GM18873 (cell line): ENCODE measurements around the gene SYVN1.

Source experiments
- ATAC-seq: cut with Tn5 transposase; IDR thresholded peaks from one replicate; pipeline ENCODE4 v1.9.1; 2021; ENCODE audit warnings: mild to moderate bottlenecking, moderate library complexity, moderate number of reproducible peaks; ENCODE audit not compliant: unreplicated experiment, low FRiP score

Gene SYVN1

DNA sequence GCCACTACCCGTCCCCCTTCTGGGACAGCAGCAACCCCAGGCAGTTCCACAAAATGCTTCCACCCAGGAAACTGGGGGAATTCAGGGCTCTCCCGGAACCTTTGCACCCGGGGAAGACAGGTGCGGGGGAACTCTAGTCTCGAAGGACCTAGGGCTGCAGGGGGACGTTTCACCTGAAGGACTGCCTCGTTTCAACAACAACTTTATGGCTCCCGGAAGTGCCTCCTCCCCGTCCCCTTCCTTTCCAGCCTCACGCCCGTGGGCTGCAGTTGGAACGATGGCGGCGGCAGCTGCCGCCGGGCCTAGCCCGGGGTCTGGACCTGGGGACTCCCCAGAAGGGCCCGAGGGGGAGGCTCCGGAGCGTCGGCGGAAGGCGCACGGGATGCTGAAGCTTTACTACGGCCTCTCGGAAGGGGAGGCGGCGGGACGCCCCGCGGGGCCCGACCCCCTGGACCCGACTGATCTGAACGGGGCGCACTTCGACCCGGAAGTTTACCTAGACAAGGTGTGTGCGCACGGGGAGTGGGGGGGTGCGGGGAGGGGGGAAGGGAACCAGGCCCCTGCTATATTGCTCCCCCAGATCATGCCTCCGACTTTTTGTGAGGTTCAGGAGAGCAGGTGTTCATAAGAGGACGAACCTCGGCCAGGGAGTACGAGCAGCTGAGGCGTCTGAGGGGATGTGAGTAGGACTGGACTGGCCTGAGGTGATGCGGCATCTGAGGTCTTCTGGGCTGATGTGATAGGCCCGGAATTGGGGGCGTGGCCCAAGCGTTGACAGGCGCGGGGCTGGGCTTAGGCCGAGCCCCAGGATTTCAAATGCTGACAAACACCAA, 38.1 kb downstream of the SYVN1 start, which contains the start of gene VPS51:
Gene VPS51, plus strand, starts transcription at position 241 of the 833 bp plus-strand sequence. Its CDS starts 37 bp downstream, at position 278.
- peak; percentile 60 for ATAC-seq

DNA sequence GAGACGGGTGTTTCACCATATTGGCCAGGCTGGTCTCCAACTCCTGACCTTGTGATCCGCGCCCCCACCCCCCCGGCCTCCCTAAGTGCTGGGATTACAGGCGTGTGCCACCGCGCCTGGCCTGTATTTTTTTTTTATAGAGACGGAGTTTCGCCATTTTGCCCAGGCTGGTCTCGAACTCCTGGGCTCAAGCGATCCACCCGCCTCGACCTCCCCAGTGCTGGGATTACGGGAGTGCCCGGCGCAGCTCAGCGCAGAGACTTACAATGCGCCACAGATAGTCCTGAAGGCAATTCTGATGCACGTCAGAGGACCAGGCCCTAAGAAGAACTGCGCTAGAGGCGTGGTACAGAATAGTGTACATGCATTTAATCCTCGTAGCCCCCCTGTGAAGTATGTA, 38.9 kb downstream of the SYVN1 start:
- ATAC-seq: no peak

DNA sequence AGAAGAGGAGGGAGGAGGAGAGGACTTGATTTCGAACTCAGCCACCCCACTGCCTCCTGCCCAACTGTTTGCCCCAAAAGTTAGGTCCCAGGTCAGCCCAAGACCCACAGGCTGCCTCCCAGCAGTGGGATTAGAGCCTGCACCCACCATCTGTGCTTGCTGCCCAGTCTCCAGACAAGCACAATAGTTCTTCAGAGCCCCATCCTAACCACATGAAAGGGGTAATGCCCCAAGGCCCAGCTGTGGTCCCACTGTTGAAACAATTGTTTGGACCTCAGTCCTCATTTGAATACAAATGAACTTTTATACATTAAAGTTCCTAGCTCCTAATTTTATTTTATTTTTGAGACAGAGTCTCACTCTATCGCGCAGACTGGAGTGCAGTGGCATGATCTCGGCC, 43.7 kb downstream of the SYVN1 start:
- ATAC-seq: no peak

DNA sequence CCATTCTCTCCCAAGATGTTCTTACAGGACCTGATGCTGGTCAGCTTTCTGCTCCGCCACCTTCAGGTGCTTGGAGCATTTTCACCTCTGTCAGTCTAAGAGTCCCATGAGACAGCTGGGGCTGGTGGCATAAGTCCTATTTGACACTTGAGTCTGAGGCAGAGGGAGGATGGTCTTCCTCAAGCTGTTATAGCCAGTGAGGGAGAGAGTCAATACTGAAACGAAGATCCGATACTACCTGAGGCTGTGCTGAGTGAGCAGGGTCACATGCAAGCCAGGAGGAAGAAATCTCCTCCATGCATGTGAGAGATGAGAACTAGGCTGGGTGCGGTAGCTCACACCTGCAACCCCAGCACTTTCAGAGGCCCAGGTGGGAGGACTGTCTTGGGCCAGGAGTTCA, 44.7 kb downstream of the SYVN1 start:
- no peak for ATAC-seq

DNA sequence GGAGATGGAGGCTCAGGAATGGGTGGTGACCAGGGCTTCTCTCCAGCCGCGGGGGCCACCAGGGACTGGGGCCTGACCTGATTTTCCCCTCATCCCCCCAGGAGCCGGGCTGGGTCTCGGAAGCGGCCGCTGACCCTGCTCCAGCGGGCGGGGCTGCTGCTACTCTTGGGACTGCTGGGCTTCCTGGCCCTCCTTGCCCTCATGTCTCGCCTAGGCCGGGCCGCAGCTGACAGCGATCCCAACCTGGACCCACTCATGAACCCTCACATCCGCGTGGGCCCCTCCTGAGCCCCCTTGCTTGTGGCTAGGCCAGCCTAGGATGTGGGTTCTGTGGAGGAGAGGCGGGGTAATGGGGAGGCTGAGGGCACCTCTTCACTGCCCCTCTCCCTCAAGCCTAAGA, 46.5 kb downstream of the SYVN1 start:
- no peak for ATAC-seq

DNA sequence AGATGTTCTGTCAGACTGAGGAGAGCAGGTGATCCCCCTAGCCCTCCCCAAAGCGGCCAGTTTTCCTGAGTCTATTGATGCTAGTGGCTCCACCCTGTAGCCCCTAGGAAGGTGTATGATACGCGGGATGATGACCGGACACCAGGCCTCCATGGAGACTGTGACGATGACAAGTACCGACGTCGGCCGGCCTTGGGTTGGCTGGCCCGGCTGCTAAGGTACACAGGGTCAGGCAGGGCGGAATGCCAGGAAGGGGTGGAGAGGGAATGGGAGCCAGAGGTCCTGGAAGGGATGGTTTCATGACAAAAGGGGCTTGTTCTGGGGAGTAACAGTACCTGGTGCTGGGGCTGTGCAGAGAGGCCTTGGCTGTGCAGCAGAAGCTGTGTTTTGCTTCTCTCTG, 47.1 kb downstream of the SYVN1 start:
- no peak for ATAC-seq

DNA sequence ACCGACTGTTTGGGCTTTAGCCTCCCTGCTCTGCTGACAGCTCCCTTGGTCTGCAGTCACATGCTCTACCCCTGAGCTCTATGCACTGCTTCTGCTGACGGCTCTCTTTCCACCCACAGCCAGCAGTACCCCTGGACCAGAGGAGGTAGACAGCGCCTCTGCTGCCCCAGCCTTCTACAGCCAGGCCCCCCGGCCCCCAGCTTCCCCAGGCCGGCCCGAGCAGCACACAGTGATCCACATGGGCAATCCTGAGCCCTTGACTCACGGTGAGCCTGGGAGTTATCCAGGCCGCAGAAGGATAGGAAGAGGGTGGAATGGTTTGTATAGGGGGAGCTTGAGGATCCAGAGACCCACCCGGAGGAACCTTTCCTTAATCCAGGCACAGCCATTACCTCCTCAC, 47.5 kb downstream of the SYVN1 start:
- no peak for ATAC-seq

DNA sequence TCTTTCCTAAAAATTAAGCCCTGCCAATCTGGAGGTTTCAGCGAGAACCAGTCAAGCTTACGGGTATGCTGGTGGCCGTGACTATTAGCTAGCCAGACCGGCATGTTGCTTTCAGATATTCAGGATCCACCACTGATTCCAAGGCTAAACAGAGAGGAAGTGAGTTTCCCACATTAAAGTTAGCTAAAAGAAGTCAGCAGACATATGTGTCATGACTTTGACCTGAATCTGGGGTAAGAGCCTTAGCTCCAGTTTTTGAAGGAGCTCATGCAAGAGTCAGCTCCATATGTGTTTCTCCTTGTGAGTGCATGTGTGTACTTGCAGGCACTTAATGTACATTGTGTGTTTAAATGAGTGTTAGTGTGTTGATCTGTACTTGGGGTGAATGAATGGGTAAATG, 48.9 kb downstream of the SYVN1 start:
- ATAC-seq: no peak

DNA sequence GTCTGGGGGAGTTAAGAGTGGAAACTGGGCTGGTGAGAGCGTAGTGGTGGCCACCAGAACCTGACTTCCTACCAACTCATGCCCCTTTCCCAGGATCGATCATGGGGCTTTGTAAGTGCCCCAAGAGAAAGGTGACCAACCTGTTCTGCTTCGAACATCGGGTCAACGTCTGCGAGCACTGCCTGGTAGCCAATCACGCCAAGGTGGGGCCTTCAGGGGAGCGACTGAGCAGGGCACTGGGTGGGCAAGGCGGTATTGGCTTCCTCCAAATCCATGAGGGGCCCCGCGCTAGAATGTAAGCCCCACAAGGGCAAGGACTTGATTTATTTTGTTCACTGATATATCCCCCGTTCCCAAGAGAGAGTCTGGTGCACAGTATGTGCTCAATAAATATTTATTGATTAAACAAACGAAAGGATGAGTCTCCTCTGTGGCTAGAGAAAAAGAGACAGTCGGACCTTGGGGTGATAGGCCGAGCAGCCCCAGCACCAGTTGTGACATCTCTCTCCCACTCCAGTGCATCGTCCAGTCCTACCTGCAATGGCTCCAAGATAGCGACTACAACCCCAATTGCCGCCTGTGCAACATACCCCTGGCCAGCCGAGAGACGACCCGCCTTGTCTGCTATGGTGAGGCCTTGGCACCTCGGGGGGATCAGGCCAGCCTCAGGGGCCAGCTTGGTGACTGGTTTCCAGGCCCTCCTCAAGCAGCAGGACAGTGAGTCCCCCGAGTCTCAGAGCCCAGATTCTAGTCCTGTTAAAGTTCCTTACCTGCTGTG, 49.5 kb downstream of the SYVN1 start:
- no peak for ATAC-seq

DNA sequence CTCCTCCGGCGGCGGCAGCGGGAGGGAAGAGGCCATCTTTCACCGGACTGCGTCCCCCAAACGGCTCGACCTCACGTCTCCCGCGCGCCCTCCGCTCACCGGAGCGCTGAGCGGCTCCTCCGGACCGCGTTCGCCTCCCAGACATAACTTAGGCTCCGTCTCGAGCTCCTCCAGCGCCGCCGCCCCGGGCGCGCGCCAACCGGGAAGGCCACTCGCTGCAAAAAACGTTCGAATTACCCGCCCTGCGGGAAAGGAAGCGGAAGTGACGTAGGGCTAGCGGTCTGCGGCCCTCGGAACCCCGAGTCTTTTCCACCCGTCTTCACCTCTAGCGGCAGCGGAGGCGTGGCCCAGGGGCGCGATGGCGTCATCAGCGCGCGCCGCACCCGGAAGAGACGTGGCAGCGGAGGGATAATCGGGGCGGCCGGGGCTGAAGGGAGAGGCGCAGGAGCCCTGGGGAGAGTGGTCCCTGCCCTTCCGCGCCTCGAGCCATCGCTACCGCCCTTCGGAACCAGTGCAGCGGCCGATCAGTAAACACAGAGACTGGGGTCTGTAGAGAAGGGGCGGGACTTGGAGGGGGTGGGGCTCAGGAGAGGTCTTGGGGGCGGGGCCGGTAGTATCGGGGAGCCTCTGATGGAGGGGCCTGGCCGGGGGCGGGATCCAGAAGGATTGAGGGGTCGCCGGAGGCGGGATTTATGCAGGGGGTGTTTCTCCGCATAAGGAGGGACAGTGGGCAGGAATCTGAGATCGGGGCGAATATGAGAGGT, 50.3 kb downstream of the SYVN1 start, which contains the start of the genes CDCA5 and ZFPL1:
Gene CDCA5, minus strand, starts transcription at position 207 of the 764 bp plus-strand sequence. Its CDS starts 62 bp downstream, at position 145.
Gene ZFPL1, plus strand, starts transcription at position 389 of the 764 bp plus-strand sequence. CDS start 477 bp downstream, outside the sequence.
- peak; percentile 57 for ATAC-seq

DNA sequence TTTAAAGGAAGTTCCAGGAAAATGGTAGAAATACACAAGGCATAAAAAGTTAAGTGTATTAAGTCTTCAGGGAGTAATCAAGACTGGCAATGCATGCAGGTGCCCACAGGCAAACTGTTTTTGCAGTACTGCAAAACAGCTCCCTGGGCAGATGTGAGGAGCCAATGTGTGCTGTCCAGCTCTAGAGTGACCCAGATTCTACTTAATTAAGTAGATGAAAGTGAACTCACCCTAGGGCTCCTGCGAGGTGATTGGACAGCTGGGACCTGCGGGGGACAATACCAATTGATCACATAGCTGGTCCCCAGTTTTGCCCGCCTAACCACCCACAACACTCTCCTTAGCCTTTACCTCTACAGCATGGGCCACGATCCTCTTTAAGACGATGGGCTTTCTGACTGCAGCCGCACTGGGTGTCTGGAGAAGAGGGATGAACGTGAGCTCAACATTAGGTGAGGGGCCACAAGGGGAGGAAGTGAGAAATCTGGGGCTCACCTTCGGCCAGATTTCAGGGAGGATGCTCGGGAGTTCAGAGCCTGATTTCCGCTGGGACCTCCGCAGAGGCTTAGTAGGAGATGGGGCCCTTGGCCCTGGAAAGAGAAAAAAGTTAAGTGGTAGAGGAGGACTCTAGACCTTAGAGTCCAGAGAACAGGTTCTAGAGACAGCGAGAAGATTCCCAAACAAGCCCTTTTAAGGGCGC, 51.0 kb downstream of the SYVN1 start:
- peak; percentile 21 for ATAC-seq

DNA sequence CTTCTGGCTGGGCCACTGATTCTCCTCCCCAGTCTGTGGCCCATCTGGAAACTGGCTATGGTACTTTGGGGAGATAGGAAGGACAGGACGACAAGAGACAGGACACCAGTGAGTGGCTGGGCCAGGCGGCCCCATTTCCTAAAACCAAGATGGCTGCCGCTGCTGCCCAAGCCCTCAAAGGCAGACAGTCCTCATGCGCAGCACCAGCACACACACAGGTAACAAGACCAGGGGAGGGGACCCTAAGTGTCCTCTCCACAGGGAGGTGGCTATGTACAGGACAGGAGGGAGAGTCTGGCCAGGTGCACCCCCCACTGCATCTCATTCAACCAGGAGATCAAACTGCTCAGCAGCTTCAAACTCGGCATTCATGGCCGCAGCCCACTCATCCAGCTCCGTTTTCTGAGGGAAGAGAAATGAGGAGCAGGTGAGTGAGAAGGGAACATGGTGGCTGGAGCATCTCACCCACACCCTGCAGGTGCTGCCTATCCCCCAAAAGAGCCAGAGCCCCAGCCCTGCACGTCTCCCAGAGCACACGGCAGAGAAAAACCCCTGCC, 55.5 kb downstream of the SYVN1 start:
- ATAC-seq: no peak

DNA sequence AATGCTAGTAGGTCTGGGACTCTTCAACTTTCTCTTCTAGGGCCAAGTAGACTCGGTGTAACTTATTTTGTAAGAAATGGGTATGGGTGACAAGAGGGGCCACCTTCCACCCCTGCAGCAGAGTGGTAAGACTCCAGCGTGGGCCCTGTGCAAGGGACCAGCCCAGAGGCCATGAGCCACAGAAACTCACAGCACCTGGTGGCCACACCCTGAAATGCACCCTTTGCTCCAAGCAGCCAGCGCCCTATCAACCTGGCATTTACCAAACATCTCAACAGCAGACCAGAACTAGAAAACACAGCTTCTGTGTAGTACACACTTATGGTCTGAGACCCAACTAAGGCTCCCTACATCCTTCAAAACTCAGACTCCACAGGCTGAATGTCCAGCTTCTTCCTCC, 56.2 kb downstream of the SYVN1 start:
- no peak for ATAC-seq

DNA sequence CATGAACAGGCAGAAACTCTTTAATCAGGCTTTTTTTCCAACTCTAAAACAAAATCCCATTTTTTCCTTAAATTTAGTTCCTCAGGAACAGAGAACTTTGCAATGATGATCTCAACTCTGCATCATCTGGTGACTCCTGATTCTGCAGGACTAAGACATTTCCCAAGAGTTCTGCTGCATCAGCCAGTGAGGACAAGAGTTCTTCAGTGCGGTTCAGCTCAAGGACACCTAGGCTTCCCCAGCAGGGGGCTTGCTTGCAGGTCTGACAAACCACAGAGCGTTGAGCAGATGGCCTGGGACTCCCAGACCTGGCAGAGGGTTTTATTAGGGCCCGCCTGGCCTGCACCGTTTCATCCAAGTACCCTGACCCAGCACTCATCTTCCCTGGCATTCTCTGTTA, 56.9 kb downstream of the SYVN1 start:
- ATAC-seq: no peak
